H1 (cell line): ENCODE data around the gene VWA3B. TPM values are rescaled to one million over a fixed set of nuclear protein-coding genes. Genes with fewer than 3 reads are reported as not detected.

Experiments used
- CTCF ChIA-PET: fragments of 300-600 bp; sonication (Branson Sonifier 250); formaldehyde crosslinking; loops from one replicate; lab custom pipeline; 2021; ENCODE audit not compliant: partially characterized antibody; lab: Charles Lee
- POLR2A ChIA-PET: fragments of 300-600 bp; sonication (Branson Sonifier 250); formaldehyde crosslinking; loops from one replicate; lab custom pipeline; 2021; ENCODE audit warnings: inconsistent platforms; ENCODE audit not compliant: partially characterized antibody; lab: Charles Lee
- DNase-seq, 2 experiments: peaks; one replicate each; pipeline versions ENCODE4 v3.0.0 to v3.0.0-alpha.2; 2010 to 2022; ENCODE audit warnings: low spot score in 2 of 2, low read depth in 1 of 2, mixed read lengths in 1 of 2
- FAIRE-seq: peaks from 2 replicates; lab custom pipeline; 2011; peaks lifted over from hg19 to GRCh38; lab: Jason Lieb, UNC
- H2AFZ ChIP-seq: 2 replicates; pipeline ENCODE4 v1.8.1; 2012; ENCODE audit warnings: low read length, inconsistent platforms
- H2AK5ac ChIP-seq: 2 replicates; pipeline ENCODE4 v1.6.1; 2013; ENCODE audit warnings: low read depth, low read length
- H2BK120ac ChIP-seq: replicated peaks from 2 replicates; pipeline ENCODE3; 2013; ENCODE audit warnings: low read depth, low read length, inconsistent platforms
- H2BK12ac ChIP-seq: 2 replicates; pipeline ENCODE4 v1.6.1; 2013; ENCODE audit warnings: low read depth, low read length
- H2BK15ac ChIP-seq: 2 replicates; pipeline ENCODE4 v1.6.1; 2013; ENCODE audit warnings: low read length
- H2BK20ac ChIP-seq: 2 replicates; pipeline ENCODE4 v1.6.1; 2013; ENCODE audit warnings: low read length
- H2BK5ac ChIP-seq: 2 replicates; pipeline ENCODE4 v1.6.1; 2013; ENCODE audit warnings: low read depth, low read length
- H3K14ac ChIP-seq: 2 replicates; pipeline ENCODE4 v1.6.1; 2013; ENCODE audit warnings: inconsistent platforms; ENCODE audit not compliant: insufficient read length
- H3K18ac ChIP-seq: 2 replicates; pipeline ENCODE4 v1.6.1; 2013; ENCODE audit warnings: low read length; ENCODE audit errors: extremely low read depth
- H3K23ac ChIP-seq: 2 replicates; pipeline ENCODE4 v1.6.1; 2013; ENCODE audit warnings: inconsistent platforms; ENCODE audit not compliant: insufficient read length
- H3K23me2 ChIP-seq: 2 replicates; pipeline ENCODE4 v1.6.1; 2013; ENCODE audit warnings: low read depth, low read length
- H3K27ac ChIP-seq: 2 replicates; pipeline ENCODE4 v1.6.1; 2011; ENCODE audit warnings: low read depth, low read length, inconsistent platforms
- H3K27me3 ChIP-seq, 4 experiments: replicated peaks in 1 of 4; 1 replicate in 1 of 4; 2 replicates in 3 of 4; pipeline versions ENCODE4 v1.6.1 to v1.8.1; 2011 to 2013; ENCODE audit warnings: low read length in 3 of 4, mild to moderate bottlenecking in 3 of 4, inconsistent platforms in 2 of 4, mixed read lengths in 2 of 4, moderate library complexity in 1 of 4; ENCODE audit not compliant: control insufficient read depth in 3 of 4, insufficient read depth in 3 of 4; ENCODE audit errors: extremely low read depth in 1 of 4
- H3K36me3 ChIP-seq, 4 experiments: 2 replicates each; pipeline versions ENCODE4 v1.6.1 to v1.8.1; 2011 to 2013; ENCODE audit warnings: mild to moderate bottlenecking in 4 of 4, low read length in 3 of 4, moderate library complexity in 2 of 4, control low read depth in 1 of 4, inconsistent platforms in 1 of 4; ENCODE audit not compliant: insufficient read depth in 4 of 4, control insufficient read depth in 2 of 4
- H3K4ac ChIP-seq: replicated peaks from 2 replicates; pipeline ENCODE3; 2013; ENCODE audit warnings: low read length, low read depth, mixed read lengths, inconsistent platforms; ENCODE audit not compliant: insufficient read length
- H3K4me1 ChIP-seq, 4 experiments: replicated peaks in 1 of 4; 1 replicate in 1 of 4; 2 replicates in 3 of 4; pipeline versions ENCODE4 v1.6.1 to v1.8.1; 2011 to 2013; ENCODE audit warnings: low read length in 3 of 4, inconsistent platforms in 2 of 4, mixed read lengths in 1 of 4; ENCODE audit not compliant: insufficient read depth in 4 of 4, control insufficient read depth in 3 of 4
- H3K4me2 ChIP-seq, 2 experiments: 2 replicates each; pipeline versions ENCODE4 v1.6.1 to v1.8.1; 2011 to 2013; ENCODE audit warnings: low read depth in 2 of 2, low read length in 2 of 2, control low read depth in 1 of 2, inconsistent platforms in 1 of 2, mild to moderate bottlenecking in 1 of 2; ENCODE audit not compliant: insufficient read depth in 1 of 2
- H3K4me3 ChIP-seq, 4 experiments: fragments of 200-600, 300-600 bp in 1 of 4; sonication (generic), shearing (Covaris generic), sonication (Bioruptor Twin) in 1 of 4; 2 replicates each; pipeline versions ENCODE4 v1.5.1 to v1.8.1; 2011 to 2016; ENCODE audit warnings: low read length in 4 of 4, low read depth in 3 of 4, control low read depth in 2 of 4, inconsistent platforms in 2 of 4, mild to moderate bottlenecking in 2 of 4, mixed read lengths in 1 of 4, moderate library complexity in 1 of 4; ENCODE audit not compliant: insufficient read depth in 2 of 4; ENCODE audit errors: extremely low read depth in 1 of 4
- H3K56ac ChIP-seq: replicated peaks from 2 replicates; pipeline ENCODE3; 2013; ENCODE audit warnings: low read depth, mild to moderate bottlenecking, mixed read lengths, low read length, inconsistent platforms; ENCODE audit not compliant: insufficient read length
- H3K79me1 ChIP-seq: 2 replicates; pipeline ENCODE4 v1.6.1; 2013; ENCODE audit warnings: low read depth, low read length, control low read depth
- H3K79me2 ChIP-seq, 2 experiments: 2 replicates each; pipeline versions ENCODE4 v1.6.1 to v1.8.1; 2012 to 2013; ENCODE audit warnings: low read length in 2 of 2, mild to moderate bottlenecking in 2 of 2, inconsistent platforms in 1 of 2; ENCODE audit not compliant: insufficient read depth in 2 of 2, control insufficient read depth in 1 of 2
- H3K9ac ChIP-seq, 4 experiments: replicated peaks in 1 of 4; 1 replicate in 1 of 4; 2 replicates in 3 of 4; pipeline versions ENCODE4 v1.6.1 to v1.8.1; 2011 to 2013; ENCODE audit warnings: low read depth in 3 of 4, low read length in 3 of 4, control low read depth in 2 of 4, mild to moderate bottlenecking in 2 of 4, moderate library complexity in 2 of 4, inconsistent platforms in 1 of 4; ENCODE audit errors: extremely low read depth in 1 of 4
- H3K9me3 ChIP-seq, 2 experiments: 2 replicates each; pipeline versions ENCODE4 v1.6.1 to v1.8.1; 2012 to 2013; ENCODE audit warnings: mild to moderate bottlenecking in 2 of 2, moderate library complexity in 2 of 2, control low read depth in 1 of 2, inconsistent platforms in 1 of 2, low read depth in 1 of 2, low read length in 1 of 2, mixed read lengths in 1 of 2; ENCODE audit not compliant: insufficient read depth in 2 of 2
- H4K20me1 ChIP-seq, 2 experiments: replicated peaks in 1 of 2; 2 replicates each; pipeline versions ENCODE3 to v1.8.1; 2011 to 2013; ENCODE audit warnings: inconsistent platforms in 2 of 2, low read length in 2 of 2, mild to moderate bottlenecking in 1 of 2; ENCODE audit not compliant: insufficient read depth in 2 of 2, control insufficient read depth in 1 of 2
- H4K5ac ChIP-seq: 2 replicates; pipeline ENCODE4 v1.6.1; 2013; ENCODE audit warnings: low read length, low read depth, mixed read lengths, inconsistent platforms; ENCODE audit not compliant: insufficient read length
- H4K8ac ChIP-seq: 2 replicates; pipeline ENCODE4 v1.8.0; 2013; ENCODE audit warnings: mild to moderate bottlenecking, moderate library complexity, low read length, inconsistent platforms; ENCODE audit not compliant: insufficient read depth; ENCODE audit errors: extremely low read depth
- H4K91ac ChIP-seq: replicated peaks from 2 replicates; pipeline ENCODE3; 2013; ENCODE audit warnings: low read length, mixed read lengths, inconsistent platforms; ENCODE audit not compliant: insufficient read length
- WGBS, 2 experiments: shearing (Covaris generic) in 1 of 2; methylation state at CpG; one replicate each; pipeline versions ENCODE4 v1.1.6 to v1.1.7; 2013 to 2015; ENCODE audit warnings: low lambda C conversion rate in 2 of 2, mixed read lengths in 2 of 2, inconsistent platforms in 1 of 2, low coverage in 1 of 2, missing lambda C conversion rate in 1 of 2; ENCODE audit not compliant: insufficient replicate concordance in 2 of 2, insufficient coverage in 1 of 2, insufficient read length in 1 of 2; ENCODE audit errors: extremely low coverage in 1 of 2, missing lambda C conversion rate in 1 of 2; 5-methylcytosine and 5-hydroxymethylcytosine counted together
- polyA plus RNA-seq, 7 experiments: library from polyadenylated mRNA; depleted of rRNA in 3 of 7; stranded (reverse) in 5 of 7; unstranded in 2 of 7; fragments of >200 nt in 5 of 7; fragments of 200-250 nt in 2 of 7; gene quantifications; 1 replicate in 5 of 7; 2 replicates in 1 of 7; 4 replicates in 1 of 7; pipeline versions ENCODE4 v1.2.1 to v1.2.3, GENCODE V29; 2011 to 2013; ENCODE audit warnings: missing spikeins in 2 of 7, mixed read lengths in 2 of 7
- total RNA-seq: library from RNA; stranded (reverse); fragmentation: NEBNext Ultra II Directional; extraction: Animal tissue kit (Norgen Biotek cat#: 25700); gene quantifications from 2 replicates; pipeline ENCODE4 v1.2.1, GENCODE V29; 2021

VWA3B gene
- total and polyA plus RNA-seq, 2 of the 8 experiments (the other 6 are each of a cell fraction or from before 2014, with no cell fraction given): not detected

DNA sequence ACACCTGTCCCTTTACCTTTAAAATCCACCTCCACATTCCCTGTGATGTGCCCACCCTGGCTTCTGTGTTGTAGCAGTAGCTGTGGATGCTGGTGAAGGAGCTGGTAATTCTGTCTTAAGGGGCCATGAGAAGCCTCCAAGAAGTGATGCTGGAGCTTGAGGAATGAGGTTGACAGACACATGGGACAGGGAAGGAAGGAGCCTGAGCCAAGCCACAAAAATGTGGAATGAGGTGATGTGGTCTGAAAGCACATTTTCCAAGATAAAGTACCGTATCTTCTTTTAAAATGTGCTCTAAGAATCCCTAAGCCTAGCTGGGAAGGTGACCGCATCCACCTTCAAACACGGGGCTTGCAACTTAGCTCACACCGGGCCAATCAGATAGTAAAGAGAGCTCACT is 31.2 kb downstream of the VWA3B start:
- Histone ChIP-seq H2BK15ac (no peak overlapping the region), H3K9me3 (no peaks in the 10 kb centered on the region), H4K8ac (no peak overlapping the region), H3K14ac (no peak overlapping the region), H3K79me2 (no peaks in the 10 kb centered on the region), H3K4me3 (no peak overlapping the region), H4K91ac (no peak overlapping the region), H3K36me3 (no peaks in the 10 kb centered on the region), H3K27ac (no peak overlapping the region), H3K56ac (no peak overlapping the region), H2BK20ac (no peak overlapping the region), H3K4me2 (no peak overlapping the region), H4K20me1 (no peaks in the 10 kb centered on the region), H3K18ac (no peak overlapping the region), H2AFZ (no peak overlapping the region), H2BK12ac (no peak overlapping the region), H2AK5ac (no peak overlapping the region), H3K23me2 (no peaks in the 10 kb centered on the region), H3K4me1 (no peaks in the 10 kb centered on the region), H3K4ac (no peak overlapping the region), H3K79me1 (no peaks in the 10 kb centered on the region), H2BK5ac (no peak overlapping the region), H3K27me3 (no peaks in the 10 kb centered on the region), H2BK120ac (no peak overlapping the region), H3K9ac (no peak overlapping the region), H3K23ac (no peak overlapping the region), H4K5ac (no peak overlapping the region)
- 87% methylated on average over 4 of the region's 4 CpGs; no CpG with 5 or more reads in 1 of the 2 experiments for WGBS, 2 experiments
- no peak for DNase-seq
- POLR2A ChIA-PET: no interaction called here
- CTCF ChIA-PET: interaction anchor here (0.8 to 1.7 kb wide), 4 partner anchors 21 to 180 kb away, joined by 3 to 4 read pairs (median 4); no protein-coding TSS in a partner anchor
- FAIRE-seq: no peak
